ENCODE data around the gene RRP7A. TPM values are rescaled to one million over a fixed set of nuclear protein-coding genes. Genes with fewer than 3 reads are reported as not detected.
"Not testable (repeated sequence)": the region's sequence is repeated elsewhere in the genome, so short reads cannot be mapped to it uniquely, and the experiment has no call there.

Gene RRP7A
- total RNA-seq, 2 donors from 2014 or later = 63.8 to 98.0 TPM

GRCh38 chr22:42489000-42489399 lies 30.6 kb downstream of the RRP7A start:
- Histone ChIP-seq H3K27me3 (ENCODE audit: control insufficient read depth, insufficient read depth, low read length, poor library complexity, severe bottlenecking) (no peaks in the 10 kb centered on the region), H3K4me1 (ENCODE audit: control insufficient read depth, insufficient read depth, low read length) (no peaks in the 10 kb centered on the region), H3K9me3 (ENCODE audit: control insufficient read depth, low read length) (no peaks in the 10 kb centered on the region), H3K27ac (ENCODE audit: low read depth, low read length) (no peak overlapping the region), H3K9ac (ENCODE audit: extremely low read depth, low read length, poor library complexity, severe bottlenecking) (no peak overlapping the region), H3K4me3 (ENCODE audit: low read length) (no peak overlapping the region), H3K36me3 (ENCODE audit: control insufficient read depth, insufficient read depth, low read length) (no peaks in the 10 kb centered on the region)
- DNase-seq = no peak
- 81 to 92% methylated on average over 10 of the region's 10 CpGs for WGBS, 2 experiments (ENCODE audit: insufficient coverage in 1 of 2, insufficient read length in 1 of 2)
- H3K36me3 Mint-ChIP-seq (ENCODE audit: low read depth) = no peaks in the 10 kb centered on the region
- peaks cover 3% of the 10 kb centered on the region for H3K27me3 Mint-ChIP-seq (ENCODE audit: insufficient read depth)
- TF ChIP-seq CTCF (conservative IDR thresholded peaks at IDR 0.05) = no peak
- no peak overlapping the region for H3K4me3 Mint-ChIP-seq
- peaks cover 4% of the 10 kb centered on the region for H3K4me1 Mint-ChIP-seq
- no peaks in the 10 kb centered on the region for H3K9me3 Mint-ChIP-seq
- no peak overlapping the region for H3K27ac Mint-ChIP-seq

- Mint-ChIP-seq H3K27me3 (ENCODE audit: insufficient read depth) (peaks cover 17% of the 10 kb centered on the region), H3K4me1 (no peaks in the 10 kb centered on the region), H3K36me3 (ENCODE audit: low read depth) (no peaks in the 10 kb centered on the region), H3K4me3 (no peak overlapping the region), H3K9me3 (no peaks in the 10 kb centered on the region), H3K27ac (no peak overlapping the region)
- TF ChIP-seq CTCF (conservative IDR thresholded peaks at IDR 0.05) = no peak
- H3K27ac ChIP-seq (ENCODE audit: low read depth, low read length) = no peak overlapping the region
- WGBS, 2 experiments (ENCODE audit: insufficient coverage in 1 of 2, insufficient read length in 1 of 2) = 88 to 91% methylated on average over 5 to 6 of the region's 6 CpGs
- H3K9me3 ChIP-seq (ENCODE audit: control insufficient read depth, low read length) = no peaks in the 10 kb centered on the region
- H3K4me1 ChIP-seq (ENCODE audit: control insufficient read depth, insufficient read depth, low read length) = no peaks in the 10 kb centered on the region
- H3K4me3 ChIP-seq (ENCODE audit: low read length) = no peak overlapping the region
- DNase-seq = no peak
- H3K9ac ChIP-seq (ENCODE audit: extremely low read depth, low read length, poor library complexity, severe bottlenecking) = no peak overlapping the region
- no peaks in the 10 kb centered on the region for H3K36me3 ChIP-seq (ENCODE audit: control insufficient read depth, insufficient read depth, low read length)
- no peaks in the 10 kb centered on the region for H3K27me3 ChIP-seq (ENCODE audit: control insufficient read depth, insufficient read depth, low read length, poor library complexity, severe bottlenecking)
Measured at GRCh38 chr22:42484506-42484905, 35.1 kb downstream of the RRP7A start.

- not testable (repeated sequence) for H3K36me3 Mint-ChIP-seq (ENCODE audit: low read depth); H3K9me3 Mint-ChIP-seq; H3K4me3 Mint-ChIP-seq; DNase-seq; H3K36me3 ChIP-seq (ENCODE audit: control insufficient read depth, insufficient read depth, low read length); H3K4me1 ChIP-seq (ENCODE audit: control insufficient read depth, insufficient read depth, low read length); H3K9ac ChIP-seq (ENCODE audit: extremely low read depth, low read length, poor library complexity, severe bottlenecking); H3K4me3 ChIP-seq (ENCODE audit: low read length); H3K4me1 Mint-ChIP-seq; H3K27me3 ChIP-seq (ENCODE audit: control insufficient read depth, insufficient read depth, low read length, poor library complexity, severe bottlenecking); H3K27ac Mint-ChIP-seq; H3K27ac ChIP-seq (ENCODE audit: low read depth, low read length); H3K9me3 ChIP-seq (ENCODE audit: control insufficient read depth, low read length)
- peaks cover 17% of the 10 kb centered on the region for H3K27me3 Mint-ChIP-seq (ENCODE audit: insufficient read depth)
- WGBS, 2 experiments (ENCODE audit: insufficient coverage in 1 of 2, insufficient read length in 1 of 2) = 100% methylated on average over 1 of the region's 13 CpGs; no CpG with 5 or more reads in 1 of the 2 experiments
Measured at GRCh38 chr22:42483610-42484223, 35.9 kb downstream of the RRP7A start.

- WGBS, 2 experiments (ENCODE audit: insufficient coverage in 1 of 2, insufficient read length in 1 of 2) = 91 to 93% methylated on average over 2 of the region's 2 CpGs
- H3K27ac Mint-ChIP-seq = no peak overlapping the region
- H3K4me1 Mint-ChIP-seq = peaks cover 5% of the 10 kb centered on the region
Measured at GRCh38 chr22:42475122-42475521, 44.5 kb downstream of the RRP7A start.

More at GRCh38 chr22:42475122-42475521, 44.5 kb downstream of the RRP7A start:
- H3K27ac ChIP-seq (ENCODE audit: low read depth, low read length) = no peak overlapping the region
- DNase-seq = no peak
- H3K9me3 ChIP-seq (ENCODE audit: control insufficient read depth, low read length) = no peaks in the 10 kb centered on the region
- Mint-ChIP-seq H3K9me3 (no peaks in the 10 kb centered on the region), H3K27me3 (ENCODE audit: insufficient read depth) (peaks cover 2% of the 10 kb centered on the region), H3K4me3 (no peak overlapping the region), H3K36me3 (ENCODE audit: low read depth) (no peaks in the 10 kb centered on the region)
- no peak for TF ChIP-seq CTCF (conservative IDR thresholded peaks at IDR 0.05)
- no peak overlapping the region for H3K9ac ChIP-seq (ENCODE audit: extremely low read depth, low read length, poor library complexity, severe bottlenecking)
- no peak overlapping the region for H3K4me3 ChIP-seq (ENCODE audit: low read length)
- no peaks in the 10 kb centered on the region for H3K36me3 ChIP-seq (ENCODE audit: control insufficient read depth, insufficient read depth, low read length)
- peaks cover 3% of the 10 kb centered on the region for H3K4me1 ChIP-seq (ENCODE audit: control insufficient read depth, insufficient read depth, low read length)
- no peaks in the 10 kb centered on the region for H3K27me3 ChIP-seq (ENCODE audit: control insufficient read depth, insufficient read depth, low read length, poor library complexity, severe bottlenecking)
